HUES48 (cell line): ENCODE data around the gene PRR20A.
"Not testable (repeated sequence)": the region's sequence is repeated elsewhere in the genome, so short reads cannot be mapped to it uniquely, and the experiment has no call there.

Experiments
- H3K27ac ChIP-seq: one replicate; pipeline ENCODE4 v1.7.0; 2013; ENCODE audit warnings: low read depth, low read length, inconsistent platforms
- H3K27me3 ChIP-seq: 2 replicates; pipeline ENCODE4 v1.6.1; 2013; ENCODE audit warnings: mild to moderate bottlenecking, low read length; ENCODE audit not compliant: control insufficient read depth, insufficient read depth
- H3K36me3 ChIP-seq: 2 replicates; pipeline ENCODE4 v1.6.1; 2013; ENCODE audit warnings: low read length; ENCODE audit not compliant: control insufficient read depth, insufficient read depth
- H3K4me1 ChIP-seq: 2 replicates; pipeline ENCODE4 v1.6.1; 2013; ENCODE audit warnings: mild to moderate bottlenecking, low read length; ENCODE audit not compliant: control insufficient read depth, insufficient read depth
- H3K4me3 ChIP-seq: 2 replicates; pipeline ENCODE4 v1.5.1; 2013; ENCODE audit warnings: mild to moderate bottlenecking, low read depth, low read length
- H3K9ac ChIP-seq: 2 replicates; pipeline ENCODE4 v1.6.1; 2013; ENCODE audit warnings: mild to moderate bottlenecking, low read depth, low read length, moderate library complexity
- H3K9me3 ChIP-seq: 2 replicates; pipeline ENCODE4 v1.6.1; 2013; ENCODE audit warnings: low read length; ENCODE audit not compliant: control insufficient read depth, insufficient read depth

Gene PRR20A

DNA sequence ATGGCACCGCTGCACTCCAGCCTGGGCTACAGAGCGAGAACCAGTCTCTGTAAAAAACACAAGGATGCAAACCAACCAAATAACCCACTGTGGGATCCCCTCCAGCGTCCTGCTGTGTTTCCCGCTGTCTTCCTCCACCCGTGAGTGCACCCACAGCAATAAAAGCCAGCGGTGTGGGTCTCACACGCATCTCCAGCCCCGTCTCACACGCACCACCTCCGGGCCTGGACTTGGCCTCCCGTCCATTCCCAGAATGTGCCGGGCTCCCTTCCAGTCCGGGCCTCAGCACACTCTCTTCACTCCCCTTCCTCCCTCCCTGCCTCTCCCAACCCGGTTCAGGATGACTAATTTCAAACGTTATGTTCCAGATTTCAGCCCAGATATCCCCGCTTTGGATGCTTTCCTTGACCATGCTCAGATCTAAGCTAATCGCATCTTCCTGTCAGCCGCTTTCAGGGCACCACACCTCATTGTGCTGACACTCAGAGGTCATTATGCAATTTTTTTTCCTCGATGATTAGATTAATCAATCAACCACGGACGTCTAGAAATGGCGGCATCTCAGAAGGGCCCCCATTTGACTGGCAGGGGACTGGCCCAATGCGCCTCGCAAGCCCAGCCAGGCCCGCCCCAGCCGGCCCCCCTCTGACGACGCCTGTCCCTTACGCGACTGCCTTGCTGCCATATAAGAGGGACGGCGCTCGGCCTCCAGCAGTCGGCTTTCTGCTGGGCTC, at the start of gene PRR20A:
TSS of gene PRR20A (plus strand) at position 684 of the 734 bp plus-strand sequence. CDS start 387 bp downstream, outside the sequence.
- H3K4me1 ChIP-seq, H3K36me3 ChIP-seq, H3K4me3 ChIP-seq, H3K27ac ChIP-seq, H3K9ac ChIP-seq, H3K27me3 ChIP-seq, H3K9me3 ChIP-seq: not testable (repeated sequence)

DNA sequence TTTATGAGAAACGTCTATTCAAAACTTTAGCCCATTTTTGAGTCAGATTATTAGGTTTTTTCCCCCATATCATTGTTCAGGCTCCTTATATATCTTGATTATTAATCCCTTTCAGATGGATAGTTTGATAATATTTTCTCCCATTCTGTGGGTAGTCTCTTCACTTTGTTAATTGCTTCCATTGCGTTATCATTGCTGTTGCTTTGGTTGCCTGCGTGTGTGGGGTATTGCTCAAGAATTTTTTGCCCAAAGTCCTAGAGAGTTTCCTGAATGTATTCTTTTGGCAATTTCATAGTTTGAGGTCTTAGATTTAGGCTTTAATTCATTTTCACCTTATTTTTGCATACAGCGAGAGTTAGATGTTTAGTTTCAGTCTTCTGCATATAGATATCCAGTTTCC, 25.8 kb upstream of the PRR20A start:
- no peaks in the 10 kb centered on the region for H3K4me1 ChIP-seq
- H3K36me3 ChIP-seq, result no peaks in the 10 kb centered on the region
- no peaks in the 10 kb centered on the region for H3K27me3 ChIP-seq
- no peaks in the 10 kb centered on the region for H3K9me3 ChIP-seq
- H3K9ac ChIP-seq, result no peak overlapping the region
- no peak overlapping the region for H3K4me3 ChIP-seq
- H3K27ac ChIP-seq, result no peak overlapping the region

DNA sequence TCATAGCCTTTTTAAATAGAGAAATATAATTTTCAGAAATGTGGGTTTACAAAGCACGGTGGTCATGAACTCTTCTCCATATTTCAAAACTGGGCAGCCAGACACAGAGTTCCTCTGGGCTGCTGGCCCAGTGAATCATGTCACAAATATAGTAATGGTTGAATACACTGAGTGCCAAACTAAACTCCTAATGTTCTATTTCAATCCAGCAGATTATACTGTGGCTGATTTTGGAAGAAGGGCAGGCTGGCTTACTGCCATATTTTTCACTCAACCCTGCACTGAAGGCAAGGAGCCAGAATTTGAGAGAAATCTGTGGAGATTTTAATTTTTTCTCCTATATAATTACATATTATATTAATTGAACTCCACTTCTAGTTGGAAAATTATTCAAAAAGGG, 17.0 kb upstream of the PRR20A start:
- H3K27ac ChIP-seq, result no peak overlapping the region
- no peaks in the 10 kb centered on the region for H3K27me3 ChIP-seq
- no peaks in the 10 kb centered on the region for H3K4me1 ChIP-seq
- no peak overlapping the region for H3K4me3 ChIP-seq
- no peaks in the 10 kb centered on the region for H3K36me3 ChIP-seq
- H3K9me3 ChIP-seq, result no peaks in the 10 kb centered on the region
- no peak overlapping the region for H3K9ac ChIP-seq

DNA sequence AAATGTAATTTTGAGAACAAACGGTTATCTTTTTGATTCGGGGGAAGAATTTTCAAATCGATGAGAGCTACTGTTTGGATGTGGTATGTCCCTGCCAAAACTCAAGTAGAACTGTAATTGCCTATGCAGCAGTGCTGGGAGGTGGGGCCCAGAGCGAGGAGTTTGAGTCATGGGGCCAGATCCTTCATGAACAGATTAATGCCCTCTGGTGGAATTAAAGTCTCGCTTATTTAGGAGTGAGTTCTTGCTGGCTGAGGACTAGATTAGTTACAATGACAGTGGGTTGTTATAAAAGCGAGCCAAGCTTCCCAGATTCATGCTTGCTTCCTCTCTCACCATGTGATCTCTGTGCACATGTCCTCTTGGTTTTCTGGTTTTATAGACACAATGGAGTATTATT, 11.8 kb upstream of the PRR20A start:
- no peaks in the 10 kb centered on the region for H3K4me1 ChIP-seq
- H3K36me3 ChIP-seq, result no peaks in the 10 kb centered on the region
- no peak overlapping the region for H3K27ac ChIP-seq
- no peak overlapping the region for H3K9ac ChIP-seq
- H3K27me3 ChIP-seq, result no peaks in the 10 kb centered on the region
- H3K9me3 ChIP-seq, result no peaks in the 10 kb centered on the region
- no peak overlapping the region for H3K4me3 ChIP-seq

DNA sequence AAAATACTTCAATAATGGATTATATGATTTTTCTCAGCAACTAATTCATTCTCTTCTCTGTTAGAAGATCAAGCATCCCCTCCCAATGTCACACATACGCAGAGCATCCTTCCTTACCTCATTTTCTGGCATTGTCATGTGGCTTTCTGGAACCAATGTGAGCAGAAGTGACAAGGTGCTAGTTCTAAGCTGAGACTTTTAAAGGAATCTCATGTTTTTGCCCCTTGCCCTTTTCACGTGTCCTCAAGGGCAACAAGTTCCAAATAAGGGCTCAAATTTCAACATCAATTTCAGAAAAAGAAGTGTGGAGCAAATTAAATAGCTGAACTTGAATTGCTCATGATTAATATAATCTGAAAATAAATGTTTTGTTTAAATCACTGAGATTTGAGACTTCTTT, 4.6 kb upstream of the PRR20A start:
- H3K27me3 ChIP-seq, result no peaks in the 10 kb centered on the region
- H3K4me3 ChIP-seq, result no peak overlapping the region
- no peaks in the 10 kb centered on the region for H3K36me3 ChIP-seq
- H3K27ac ChIP-seq, result no peak overlapping the region
- H3K9me3 ChIP-seq, result no peaks in the 10 kb centered on the region
- no peak overlapping the region for H3K9ac ChIP-seq
- H3K4me1 ChIP-seq, result no peaks in the 10 kb centered on the region

DNA sequence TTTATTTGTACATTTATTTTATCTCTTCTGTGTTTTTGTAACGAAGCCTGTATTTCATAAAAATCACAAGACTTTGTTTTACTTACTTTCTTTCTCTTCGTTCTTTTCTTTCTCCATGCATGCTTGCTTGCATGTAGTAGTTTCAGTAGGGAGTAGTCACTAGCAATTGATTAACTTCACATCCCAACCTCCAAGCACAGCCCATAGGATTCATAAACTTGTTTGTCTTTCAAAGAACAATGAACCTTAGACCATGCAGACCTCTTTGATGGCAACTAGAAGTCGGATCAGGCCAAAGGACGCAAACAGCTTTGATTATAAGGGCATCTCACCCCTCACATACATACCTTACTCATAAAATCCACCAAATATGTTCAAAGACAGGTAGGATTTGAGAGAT, 3.1 kb upstream of the PRR20A start:
- Histone ChIP-seq H3K27me3 (no peaks in the 10 kb centered on the region), H3K4me3 (no peak overlapping the region), H3K36me3 (no peaks in the 10 kb centered on the region), H3K4me1 (no peaks in the 10 kb centered on the region), H3K9me3 (no peaks in the 10 kb centered on the region), H3K9ac (no peak overlapping the region), H3K27ac (no peak overlapping the region)

DNA sequence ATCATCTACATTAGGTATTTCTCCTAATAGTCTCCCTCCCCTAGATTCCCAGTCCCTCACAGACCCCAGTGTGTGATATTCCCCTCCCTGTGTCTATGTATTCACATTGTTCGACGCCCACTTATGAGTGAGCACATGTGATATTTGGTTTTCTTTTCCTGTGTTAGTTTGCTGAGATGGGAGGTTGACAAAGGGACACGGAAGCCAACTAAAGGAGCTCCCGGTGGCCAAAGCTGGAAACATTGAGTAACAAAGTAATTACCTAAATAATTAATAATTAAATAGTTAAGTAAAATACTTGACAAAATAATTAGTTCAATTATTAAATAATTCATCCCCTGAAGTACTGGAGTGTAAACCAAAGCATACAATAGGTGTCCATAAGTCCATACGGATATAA, 1.7 kb upstream of the PRR20A start:
- Histone ChIP-seq H3K27me3 (no peaks in the 10 kb centered on the region), H3K9me3 (no peaks in the 10 kb centered on the region), H3K27ac (no peak overlapping the region), H3K9ac (no peak overlapping the region), H3K4me3 (no peak overlapping the region), H3K36me3 (no peaks in the 10 kb centered on the region), H3K4me1 (no peaks in the 10 kb centered on the region)

DNA sequence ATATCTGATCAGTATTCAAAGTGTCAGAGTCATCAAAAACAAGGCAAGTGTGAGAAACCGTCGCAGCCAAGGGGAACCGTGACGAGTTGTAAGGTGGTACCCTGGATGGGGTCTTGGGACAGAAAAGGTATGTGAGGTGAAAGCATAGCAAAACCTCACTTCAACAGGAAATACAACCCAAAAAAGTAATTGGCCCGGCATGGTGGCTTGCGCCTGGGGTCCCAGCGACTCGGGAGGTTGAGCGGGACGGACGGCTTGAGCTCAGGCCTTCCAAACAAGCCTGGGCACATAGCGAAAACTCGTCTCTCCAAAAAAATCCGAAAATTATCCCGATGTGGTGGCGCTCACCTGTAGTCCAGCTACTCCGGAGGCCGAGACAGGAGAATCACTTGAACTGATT, 937 bp upstream of the PRR20A start:
- H3K27me3 ChIP-seq, H3K27ac ChIP-seq: not testable (repeated sequence)

DNA sequence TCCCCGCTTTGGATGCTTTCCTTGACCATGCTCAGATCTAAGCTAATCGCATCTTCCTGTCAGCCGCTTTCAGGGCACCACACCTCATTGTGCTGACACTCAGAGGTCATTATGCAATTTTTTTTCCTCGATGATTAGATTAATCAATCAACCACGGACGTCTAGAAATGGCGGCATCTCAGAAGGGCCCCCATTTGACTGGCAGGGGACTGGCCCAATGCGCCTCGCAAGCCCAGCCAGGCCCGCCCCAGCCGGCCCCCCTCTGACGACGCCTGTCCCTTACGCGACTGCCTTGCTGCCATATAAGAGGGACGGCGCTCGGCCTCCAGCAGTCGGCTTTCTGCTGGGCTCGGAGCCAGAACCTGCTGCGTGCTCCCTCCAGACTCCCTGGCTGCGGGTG, 6.5 kb downstream of the PRR20A start, which contains the start of gene PRR20B:
TSS of gene PRR20B (plus strand) at position 301 of the 400 bp plus-strand sequence. CDS start 387 bp downstream, outside the sequence.
- not testable (repeated sequence) for H3K9ac ChIP-seq, H3K27me3 ChIP-seq, H3K27ac ChIP-seq, H3K4me1 ChIP-seq, H3K4me3 ChIP-seq, H3K36me3 ChIP-seq, H3K9me3 ChIP-seq

More for the DNA sequence above, 937 bp upstream of the PRR20A start:
- H3K9ac ChIP-seq, H3K9me3 ChIP-seq, H3K4me1 ChIP-seq, H3K4me3 ChIP-seq, H3K36me3 ChIP-seq: not testable (repeated sequence)

DNA sequence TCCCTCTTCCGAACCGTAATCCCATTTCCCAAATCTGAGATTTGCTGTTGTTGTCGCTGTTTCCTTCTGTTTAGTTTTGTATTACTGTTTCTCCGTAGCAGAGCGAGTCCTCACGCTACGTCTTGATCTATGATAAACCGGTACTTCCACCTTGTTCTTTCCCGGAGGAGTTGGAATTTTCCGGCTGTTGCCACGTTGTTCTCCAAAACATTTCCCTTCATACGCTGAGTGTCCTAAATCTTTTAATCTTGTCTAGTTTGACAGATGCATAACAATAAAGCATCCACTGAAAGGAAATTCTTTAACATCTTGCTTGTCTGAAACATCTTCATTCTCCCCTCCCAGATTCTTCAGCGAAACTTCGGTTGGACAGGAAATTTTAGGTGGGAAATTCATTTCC, 7.4 kb downstream of the PRR20A start:
- H3K9me3 ChIP-seq, H3K9ac ChIP-seq, H3K36me3 ChIP-seq, H3K27ac ChIP-seq, H3K27me3 ChIP-seq, H3K4me1 ChIP-seq, H3K4me3 ChIP-seq: not testable (repeated sequence)

DNA sequence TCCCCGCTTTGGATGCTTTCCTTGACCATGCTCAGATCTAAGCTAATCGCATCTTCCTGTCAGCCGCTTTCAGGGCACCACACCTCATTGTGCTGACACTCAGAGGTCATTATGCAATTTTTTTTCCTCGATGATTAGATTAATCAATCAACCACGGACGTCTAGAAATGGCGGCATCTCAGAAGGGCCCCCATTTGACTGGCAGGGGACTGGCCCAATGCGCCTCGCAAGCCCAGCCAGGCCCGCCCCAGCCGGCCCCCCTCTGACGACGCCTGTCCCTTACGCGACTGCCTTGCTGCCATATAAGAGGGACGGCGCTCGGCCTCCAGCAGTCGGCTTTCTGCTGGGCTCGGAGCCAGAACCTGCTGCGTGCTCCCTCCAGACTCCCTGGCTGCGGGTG, 13.0 kb downstream of the PRR20A start, which contains the start of gene PRR20C:
TSS of gene PRR20C (plus strand) at position 301 of the 400 bp plus-strand sequence. CDS start 387 bp downstream, outside the sequence.
- not testable (repeated sequence) for H3K4me3 ChIP-seq, H3K36me3 ChIP-seq, H3K27ac ChIP-seq, H3K9me3 ChIP-seq, H3K9ac ChIP-seq, H3K4me1 ChIP-seq, H3K27me3 ChIP-seq
